Activated effector memory CD4-positive, alpha-beta T cell treated with anti-CD3 and anti-CD28 coated beads, Interleukin-2, amount 50 U/mL, for 16 hours (primary cell): Measurements from ENCODE around the gene CAPN13.

Source experiments
- DNase-seq: peaks from one replicate; pipeline ENCODE4 v3.0.0-alpha.2; 2020

Gene CAPN13

GRCh38 chr2:30784682-30785081, 22.6 kb downstream of the CAPN13 start:
- DNase-seq = no peak

DNA sequence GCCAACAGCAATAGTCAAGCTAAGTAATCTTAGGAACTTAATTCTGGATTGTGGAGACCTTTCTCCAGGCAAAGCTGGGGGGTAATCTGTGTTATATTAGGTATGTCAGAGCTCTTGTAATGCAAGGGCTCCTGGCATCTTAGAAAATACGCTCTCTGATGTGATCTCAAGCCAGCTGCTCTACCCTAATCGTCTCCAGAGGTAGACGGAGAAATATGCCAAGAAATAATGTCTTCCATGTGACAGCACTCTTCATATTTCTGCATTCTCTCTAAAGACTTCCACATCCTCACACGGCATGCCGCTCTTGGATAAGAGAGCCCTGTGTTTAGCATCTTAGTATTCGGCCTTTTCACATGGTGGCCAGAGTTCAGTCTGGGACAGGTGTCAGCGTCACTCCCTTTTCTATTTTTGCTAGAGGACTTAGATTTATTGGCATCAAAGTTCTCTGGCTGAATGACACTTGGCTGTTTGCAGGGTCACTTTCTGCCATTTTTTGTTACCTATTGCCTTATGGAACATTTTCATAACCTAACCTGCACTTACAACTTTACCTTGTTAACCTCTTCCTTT, 25.2 kb downstream of the CAPN13 start:
- DNase-seq = no peak

GRCh38 chr2:30781451-30781850, 25.8 kb downstream of the CAPN13 start:
- DNase-seq = no peak

- no peak for DNase-seq
Measured at GRCh38 chr2:30780776-30781330, 26.4 kb downstream of the CAPN13 start.

GRCh38 chr2:30778611-30779010, 28.6 kb downstream of the CAPN13 start:
- DNase-seq = no peak

GRCh38 chr2:30777661-30778505, 29.4 kb downstream of the CAPN13 start:
- DNase-seq = no peak

GRCh38 chr2:30776831-30777635, 30.2 kb downstream of the CAPN13 start:
- no peak for DNase-seq

DNA sequence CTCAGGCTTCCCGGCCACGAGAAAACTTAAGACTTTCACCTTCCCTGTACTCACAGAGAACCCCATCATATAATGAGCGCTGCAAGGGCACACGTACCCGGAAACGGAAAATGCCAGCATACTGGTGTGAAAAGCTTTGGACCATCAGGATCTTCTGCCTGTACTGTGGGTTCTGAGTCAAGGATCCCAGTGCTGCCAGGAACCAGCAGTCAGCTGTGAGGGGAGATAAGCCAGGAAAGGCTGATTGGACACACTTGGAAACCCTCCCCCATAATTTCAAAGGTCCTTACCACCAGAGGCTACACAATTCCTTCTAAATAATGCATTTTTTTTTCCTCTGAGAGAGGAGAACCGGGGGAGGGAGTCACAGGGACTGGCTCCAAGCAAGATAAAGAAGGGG, 31.4 kb downstream of the CAPN13 start:
- no peak for DNase-seq

DNA sequence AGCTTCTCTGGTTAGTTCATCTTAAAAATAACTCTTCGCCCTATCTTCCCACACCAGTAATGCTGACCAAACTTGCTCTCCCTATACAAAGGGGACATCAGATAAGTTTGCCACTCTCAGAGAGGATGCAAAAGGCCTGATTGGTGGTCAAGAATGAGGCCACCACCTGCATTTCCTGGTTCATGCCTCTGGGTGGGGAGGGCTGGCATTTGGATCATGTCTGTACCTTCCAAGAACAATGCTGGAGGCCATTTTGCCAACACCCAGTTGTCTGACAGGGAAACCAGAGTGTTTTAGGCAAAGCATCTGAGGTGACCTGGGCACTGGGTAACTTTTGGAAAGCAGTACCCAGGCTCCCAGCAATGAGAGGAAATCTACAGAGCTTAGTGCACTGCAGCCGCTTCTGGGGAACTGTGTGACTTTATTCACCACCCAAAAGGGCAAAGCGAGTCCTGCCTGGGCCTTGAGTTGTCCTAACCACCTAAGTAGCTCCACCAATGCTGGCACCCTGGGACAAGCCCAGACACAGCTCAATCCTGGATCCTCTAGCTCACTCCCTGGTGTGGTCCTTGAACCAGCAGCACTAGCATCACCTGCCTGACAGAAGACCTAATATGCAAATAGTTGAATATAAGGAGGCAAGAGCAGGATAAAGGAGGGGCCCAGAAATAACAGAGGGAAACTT, 35.1 kb downstream of the CAPN13 start:
- no peak for DNase-seq

GRCh38 chr2:30770816-30771576, 36.2 kb downstream of the CAPN13 start:
- DNase-seq = no peak

DNA sequence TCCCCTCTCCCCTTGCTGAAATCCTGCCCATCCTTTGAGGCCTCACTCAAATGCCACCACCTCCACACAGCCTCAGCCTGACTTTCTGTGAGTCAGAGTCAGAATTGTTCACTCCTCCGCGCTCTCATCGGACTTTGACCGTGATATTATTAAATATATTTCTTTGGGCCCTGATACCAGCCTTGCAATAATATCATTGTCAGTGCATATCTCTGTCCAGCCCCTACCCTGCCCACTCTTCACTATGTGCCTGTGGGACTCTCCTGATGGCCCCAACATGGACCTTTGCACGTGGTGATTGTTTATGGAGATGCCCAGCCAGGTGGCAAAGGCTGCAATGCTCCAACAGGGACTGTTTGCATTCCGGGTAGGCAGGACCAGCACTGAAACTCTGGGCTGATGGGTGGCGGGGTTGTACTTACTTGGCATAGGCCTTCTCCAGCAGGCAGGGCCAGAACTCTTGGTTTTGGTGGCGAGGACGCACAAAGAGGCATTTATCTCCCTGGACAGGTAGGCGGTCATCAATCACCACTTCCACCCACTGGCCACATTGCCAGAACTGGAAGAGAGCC, 37.3 kb downstream of the CAPN13 start:
- DNase-seq = no peak

DNA sequence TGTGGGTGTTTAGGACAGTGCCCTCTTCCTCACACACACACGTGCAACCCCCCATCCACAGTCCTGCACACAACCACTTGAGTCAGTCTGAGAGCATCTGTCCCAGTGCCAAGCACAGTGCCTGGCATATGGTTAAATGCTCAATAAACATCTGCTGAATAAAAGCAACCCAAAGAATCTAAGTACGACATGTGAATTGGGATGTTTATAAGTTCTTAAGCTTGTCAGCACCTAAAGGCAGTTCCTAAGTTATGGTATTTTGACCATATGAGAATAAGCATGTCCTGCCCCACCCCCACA, 37.8 kb downstream of the CAPN13 start:
- DNase-seq = no peak

DNA sequence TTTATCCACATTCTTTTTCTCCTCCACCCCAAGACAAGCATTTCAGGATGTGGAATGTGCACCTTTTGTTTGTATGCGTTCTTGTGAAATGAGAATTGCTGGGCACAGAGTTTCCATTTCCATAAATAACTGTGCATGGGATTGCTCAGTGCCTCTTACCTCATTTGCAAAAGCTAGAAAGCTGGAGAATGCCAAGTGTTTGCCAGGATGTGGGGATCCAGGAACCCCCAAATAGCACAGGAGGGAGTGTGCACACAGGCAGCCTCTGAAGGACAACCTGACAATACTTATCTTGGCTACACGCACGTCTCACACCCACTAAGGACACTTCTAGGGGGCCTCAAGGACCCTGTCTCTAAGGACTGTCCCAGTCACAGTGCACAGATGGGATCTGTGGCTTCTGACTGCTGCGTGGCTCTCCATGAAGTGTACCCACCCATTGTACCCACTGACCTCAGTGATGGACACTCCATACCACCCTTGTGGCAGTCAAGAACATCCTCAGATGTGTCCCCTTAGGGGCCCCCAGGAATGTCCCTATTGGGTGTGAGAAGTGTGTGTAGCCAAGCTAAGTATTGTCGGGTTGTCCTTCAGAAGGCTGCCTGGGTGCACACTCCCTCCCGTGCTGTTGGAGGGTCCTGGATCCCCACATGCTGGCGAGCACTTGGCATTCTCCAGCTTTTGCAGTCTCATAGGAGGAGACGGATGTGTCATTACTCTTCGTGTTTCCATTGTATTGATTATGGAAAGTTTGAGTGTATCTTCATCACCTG, 38.4 kb downstream of the CAPN13 start:
- DNase-seq = no peak

GRCh38 chr2:30768036-30768686, 39.1 kb downstream of the CAPN13 start:
- no peak for DNase-seq

- no peak for DNase-seq
Measured at GRCh38 chr2:30766666-30767065, 40.6 kb downstream of the CAPN13 start.

DNA sequence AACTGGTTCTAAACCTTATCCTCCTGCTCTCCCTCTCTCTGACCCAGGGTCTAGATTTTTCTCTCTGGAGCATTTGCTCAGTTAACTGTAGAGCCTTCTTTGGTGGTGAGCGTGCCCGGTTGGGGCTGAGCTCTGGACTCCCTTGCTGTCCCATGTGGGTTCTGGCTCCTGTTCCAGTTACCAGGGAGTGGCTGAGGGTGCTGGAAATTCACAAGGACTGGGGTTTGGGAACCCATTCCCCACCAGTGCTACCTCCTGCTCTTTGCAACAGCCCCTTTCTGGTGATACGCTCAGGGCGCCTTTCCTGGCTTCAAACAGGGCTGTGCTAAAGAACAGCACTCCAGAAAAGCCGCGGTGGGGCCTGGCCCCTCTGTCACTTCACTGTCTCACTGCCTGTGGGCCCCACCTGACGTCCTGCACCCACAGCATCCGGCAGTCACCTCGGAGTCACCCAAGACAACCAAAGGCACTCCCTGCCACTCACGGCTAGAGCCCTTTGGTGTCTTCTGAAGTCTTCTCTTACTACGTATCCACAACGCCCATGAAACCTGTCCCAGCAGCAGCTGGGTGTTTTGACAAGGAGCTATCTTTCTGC, 41.3 kb downstream of the CAPN13 start:
- no peak for DNase-seq

DNA sequence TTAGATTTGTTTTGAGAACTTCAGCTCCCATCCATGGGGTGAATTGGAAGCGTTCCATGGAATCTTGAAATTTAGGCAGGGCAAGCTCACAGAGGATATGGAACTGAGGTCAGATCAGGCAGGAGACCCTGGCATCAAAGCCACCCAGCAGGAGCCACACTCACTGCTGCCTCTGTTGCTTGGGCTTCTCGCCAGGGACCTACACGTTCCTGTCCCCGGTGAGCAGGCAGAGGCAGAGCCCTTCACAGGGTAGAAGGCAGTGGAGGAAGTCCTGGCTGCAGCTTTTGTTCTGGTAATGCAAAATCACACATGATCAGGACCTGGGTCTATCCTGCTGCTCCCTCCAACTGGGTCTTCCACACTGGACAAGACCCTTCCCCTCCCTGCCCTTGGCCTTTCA, 42.1 kb downstream of the CAPN13 start:
- no peak for DNase-seq

GRCh38 chr2:30764021-30764800, 43.0 kb downstream of the CAPN13 start:
- peak; percentile 38 for DNase-seq

DNA sequence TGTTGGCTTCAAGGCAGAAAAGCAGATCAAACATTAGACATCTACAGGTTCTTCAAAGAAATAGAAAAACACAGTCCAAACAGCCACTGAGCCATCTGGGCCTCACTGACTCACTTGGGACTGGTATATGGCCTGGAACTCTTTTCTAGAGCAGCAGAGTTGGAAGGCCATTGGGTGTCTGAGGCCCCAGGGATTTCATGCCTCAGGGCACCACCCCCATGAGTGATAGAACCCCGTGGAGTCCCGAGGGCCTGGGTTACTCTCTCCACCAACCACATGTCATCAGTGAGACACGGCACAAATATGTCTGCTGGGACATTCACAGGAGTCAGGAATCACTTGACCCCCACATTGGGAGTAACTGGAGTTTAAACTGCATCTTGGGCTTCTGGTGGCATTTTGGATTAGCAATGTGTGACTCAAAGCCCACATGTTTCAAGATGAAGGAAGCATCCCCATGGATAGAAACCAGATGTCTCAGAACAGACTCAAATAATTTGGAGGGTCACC, 44.0 kb downstream of the CAPN13 start:
- peak; percentile 34 for DNase-seq
